ENCODE measurements around the gene TSGA10.
"Not testable (repeated sequence)": the region's sequence is repeated elsewhere in the genome, so short reads cannot be mapped to it uniquely, and the experiment has no call there.

The TSGA10 gene

DNA sequence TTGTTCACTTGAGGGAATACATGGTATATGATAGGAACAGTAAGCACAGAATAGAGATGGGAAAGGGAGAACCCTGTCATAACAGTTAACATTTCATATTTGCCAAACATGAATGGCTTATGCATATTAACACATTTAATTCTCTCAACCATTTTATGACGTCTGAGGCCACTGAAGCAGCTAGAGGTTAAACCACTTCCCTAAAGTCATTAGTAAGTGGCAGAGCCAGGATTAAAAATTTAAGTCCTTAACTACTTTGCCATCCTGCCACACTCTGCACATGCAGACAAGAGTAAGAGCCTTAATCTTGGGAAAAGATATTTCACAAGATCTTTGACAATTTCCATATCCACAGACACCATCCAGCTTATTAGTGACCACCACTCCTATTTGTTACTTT lies 2.1 kb upstream of the TSGA10 start:
- in situ Hi-C loops (cut with MboI; ENCODE audit: low sequenced_read_pairs) = no loop called here

GRCh38 chr2:99153921-99154604 lies 679 bp downstream of the TSGA10 start:
- in situ Hi-C loops (cut with MboI; ENCODE audit: low sequenced_read_pairs) = no loop called here

DNA sequence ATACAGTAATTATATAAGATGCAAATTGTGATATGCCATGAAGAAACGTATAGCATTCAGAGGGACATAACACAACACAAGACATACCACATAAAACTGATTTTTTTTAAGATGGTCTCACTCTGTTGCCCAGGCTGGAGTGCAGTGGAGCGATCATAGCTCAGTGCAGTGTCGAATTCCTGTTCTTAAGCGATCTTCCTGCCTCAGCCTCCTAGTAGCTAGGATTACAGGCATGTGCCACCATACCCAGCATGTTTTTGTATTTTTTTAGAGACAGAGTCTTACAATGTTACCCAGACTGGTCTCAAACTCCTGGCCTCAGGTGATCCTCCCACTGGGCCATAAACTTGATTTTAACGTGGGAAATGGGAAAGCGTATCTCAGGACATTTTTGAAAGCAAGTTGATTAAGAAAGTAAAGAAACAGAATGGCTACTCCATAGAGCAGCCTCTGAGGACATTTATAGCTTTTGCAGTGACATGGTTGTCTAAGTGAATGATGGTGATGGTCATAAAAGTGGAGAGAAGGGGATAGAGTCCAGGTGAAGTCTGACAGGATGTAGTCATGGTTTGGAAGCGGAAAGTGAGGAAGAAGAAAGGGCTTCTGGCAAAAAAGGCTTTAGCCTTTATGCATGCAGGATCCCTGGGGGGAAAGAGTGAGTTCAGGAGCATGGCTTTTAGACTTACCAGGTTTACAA lies 2.4 kb downstream of the TSGA10 start:
- in situ Hi-C loops (cut with MboI; ENCODE audit: low sequenced_read_pairs) = no loop called here

GRCh38 chr2:99150706-99151105 lies 4.0 kb downstream of the TSGA10 start:
- in situ Hi-C loops (cut with MboI; ENCODE audit: low sequenced_read_pairs) = no loop called here

GRCh38 chr2:99141110-99142108 lies 13.3 kb downstream of the TSGA10 start, which contains the start of gene C2orf15:
Gene C2orf15, plus strand, starts transcription at chr2:99141707. Its CDS starts 8,852 bp downstream, at chr2:99150559.
- in situ Hi-C loops (cut with MboI; ENCODE audit: low sequenced_read_pairs) = no loop called here

- in situ Hi-C loops (cut with MboI; ENCODE audit: low sequenced_read_pairs) = no loop called here
Measured at GRCh38 chr2:99140860-99141109, 14.0 kb downstream of the TSGA10 start.

- in situ Hi-C loops (cut with MboI; ENCODE audit: low sequenced_read_pairs) = no loop called here
Measured at GRCh38 chr2:99140056-99140859, 14.5 kb downstream of the TSGA10 start.

- in situ Hi-C loops (cut with MboI; ENCODE audit: low sequenced_read_pairs) = no loop called here
Measured at GRCh38 chr2:99139003-99139402, 15.7 kb downstream of the TSGA10 start.

DNA sequence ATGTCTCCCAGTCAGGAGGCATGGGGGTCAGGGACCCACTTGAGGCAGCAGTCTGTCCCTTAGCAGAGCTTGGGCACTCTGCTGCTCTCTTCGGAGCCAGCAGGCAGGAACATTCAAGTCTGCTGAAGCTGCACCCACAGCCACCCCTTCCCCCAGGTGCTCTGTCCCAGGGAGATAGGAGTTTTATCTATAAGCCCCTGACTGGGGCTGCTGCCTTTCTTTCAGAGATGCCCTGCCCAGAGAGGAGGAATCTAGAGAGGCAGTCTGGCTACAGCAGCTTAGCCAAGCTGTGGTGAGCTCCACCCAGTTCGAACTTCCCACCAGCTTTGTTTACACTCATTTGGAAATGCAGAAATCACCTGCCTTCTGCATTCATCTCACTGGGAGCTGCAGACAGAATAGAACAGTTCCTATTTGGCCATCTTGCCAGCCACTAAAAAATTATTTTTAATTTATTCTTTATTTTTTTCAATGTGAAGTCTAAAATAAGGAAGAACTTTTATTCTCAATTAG lies 19.6 kb downstream of the TSGA10 start:
- in situ Hi-C loops (cut with MboI; ENCODE audit: low sequenced_read_pairs) = not testable (repeated sequence)

GRCh38 chr2:99127981-99128380 lies 26.8 kb downstream of the TSGA10 start:
- in situ Hi-C loops (cut with MboI; ENCODE audit: low sequenced_read_pairs) = no loop called here

GRCh38 chr2:99112617-99113016 lies 42.1 kb downstream of the TSGA10 start:
- in situ Hi-C loops (cut with MboI; ENCODE audit: low sequenced_read_pairs) = no loop called here

DNA sequence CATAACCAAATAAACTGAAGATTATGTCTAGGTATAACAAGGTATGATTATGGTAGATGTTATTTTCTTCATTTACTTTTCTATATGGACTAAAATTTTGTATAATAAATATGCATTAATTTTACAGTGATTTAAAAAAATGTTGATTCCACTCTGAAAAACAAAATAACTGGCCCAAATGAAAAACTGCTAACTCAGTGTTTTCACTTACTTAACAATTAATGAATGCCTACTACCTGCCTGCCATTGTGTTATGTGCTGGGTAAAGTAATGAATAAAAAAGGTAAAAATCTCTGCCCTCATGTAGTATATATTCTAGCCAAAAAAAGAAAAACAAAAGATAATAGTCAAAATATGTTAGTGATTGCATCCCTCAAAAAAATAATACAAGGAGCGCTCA lies 42.8 kb downstream of the TSGA10 start:
- in situ Hi-C loops (cut with MboI; ENCODE audit: low sequenced_read_pairs) = no loop called here

- in situ Hi-C loops (cut with MboI; ENCODE audit: low sequenced_read_pairs) = no loop called here
Measured at GRCh38 chr2:99111236-99111635, 43.5 kb downstream of the TSGA10 start.

DNA sequence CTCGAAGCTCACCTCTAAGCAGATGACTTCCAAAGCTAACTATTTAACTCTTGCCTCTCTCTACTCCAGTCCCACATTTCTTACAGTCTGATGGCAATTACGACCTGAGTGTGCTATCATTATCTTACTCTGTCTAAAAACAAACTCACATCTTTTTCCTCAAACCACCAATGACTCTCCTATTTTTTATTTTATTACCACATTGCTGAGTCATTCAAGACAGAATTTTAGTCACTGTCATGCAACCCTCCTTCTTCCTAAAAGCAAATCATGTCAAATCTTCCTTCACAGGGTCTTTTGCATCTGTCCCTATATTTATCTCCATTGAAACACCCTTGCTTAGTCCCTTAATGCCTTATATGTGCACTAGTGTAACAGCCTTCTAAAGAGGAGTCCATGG lies 47.8 kb downstream of the TSGA10 start:
- in situ Hi-C loops (cut with MboI; ENCODE audit: low sequenced_read_pairs) = no loop called here

- in situ Hi-C loops (cut with MboI; ENCODE audit: low sequenced_read_pairs) = no loop called here
Measured at GRCh38 chr2:99104006-99104405, 50.7 kb downstream of the TSGA10 start.

GRCh38 chr2:99101697-99102096 lies 53.0 kb downstream of the TSGA10 start:
- in situ Hi-C loops (cut with MboI; ENCODE audit: low sequenced_read_pairs) = no loop called here

DNA sequence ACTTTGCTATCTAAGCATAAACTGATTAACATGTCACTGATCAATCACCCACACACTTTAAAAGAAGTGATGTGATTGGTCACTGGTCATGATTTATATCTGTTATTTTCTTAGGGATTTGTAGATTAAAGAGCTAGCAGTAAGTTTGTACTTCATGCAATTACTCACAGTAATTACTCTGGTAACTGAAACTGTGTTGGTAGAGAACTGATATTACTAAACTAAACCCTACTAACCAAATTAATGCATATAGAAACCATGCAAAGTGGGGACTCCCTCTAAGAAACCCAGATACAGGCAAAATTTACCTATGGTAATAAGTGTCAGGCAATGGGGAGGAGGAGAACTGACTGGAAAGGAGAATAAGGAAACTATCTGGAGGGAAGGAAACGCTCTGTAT lies 58.0 kb downstream of the TSGA10 start:
- in situ Hi-C loops (cut with MboI; ENCODE audit: low sequenced_read_pairs) = no loop called here

DNA sequence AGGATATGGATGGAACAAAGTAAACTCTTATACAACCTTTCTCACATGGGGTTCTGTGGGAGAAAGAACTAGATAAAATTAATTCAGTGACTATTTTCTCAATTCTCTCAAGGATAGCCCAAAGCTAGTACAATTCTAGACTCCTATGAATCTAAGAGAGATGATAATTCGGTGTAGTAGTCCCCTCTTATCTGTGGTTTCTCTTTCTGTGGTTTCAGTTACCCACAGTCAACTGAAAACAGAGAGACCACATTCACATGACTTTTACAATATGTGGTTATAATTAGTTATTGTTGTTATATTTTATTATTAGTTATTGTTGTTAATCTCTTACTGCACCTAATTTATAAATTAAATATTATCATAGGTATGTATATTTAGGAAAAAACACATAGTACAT lies 66.7 kb downstream of the TSGA10 start:
- in situ Hi-C loops (cut with MboI; ENCODE audit: low sequenced_read_pairs) = no loop called here

- in situ Hi-C loops (cut with MboI; ENCODE audit: low sequenced_read_pairs) = no loop called here
Measured at GRCh38 chr2:99086385-99086784, 68.4 kb downstream of the TSGA10 start.

- in situ Hi-C loops (cut with MboI; ENCODE audit: low sequenced_read_pairs) = no loop called here
Measured at GRCh38 chr2:99085421-99085820, 69.3 kb downstream of the TSGA10 start.

- in situ Hi-C loops (cut with MboI; ENCODE audit: low sequenced_read_pairs) = no loop called here
Measured at GRCh38 chr2:99084256-99084655, 70.5 kb downstream of the TSGA10 start.
